HepG2 (cell line): ENCODE measurements around the gene PLD1.

Experiments used
- U2AF1 ChIP-seq: fragments of 200-400 bp; formaldehyde crosslinking; optimal IDR thresholded peaks from 2 replicates; pipeline ENCODE3; 2017; ENCODE audit warnings: mild to moderate bottlenecking, low read depth, low read length
- ZNF274 ChIP-seq: sonication (generic); formaldehyde crosslinking; IDR thresholded peaks from 2 replicates; pipeline ENCODE4 v1.5.1; 2020; ENCODE audit warnings: mild to moderate bottlenecking, missing genetic modification reagents

- TF ChIP-seq U2AF1 (no peak), ZNF274 (CRISPR knock-in tag) (no peak)
Measured at GRCh38 chr3:171653701-171654100, 156.6 kb downstream of the PLD1 start.
